CD4-positive, alpha-beta memory T cell (primary cell): ENCODE data around the gene CSTB. TPM values are rescaled to one million over a fixed set of nuclear protein-coding genes. Genes with fewer than 3 reads are reported as not detected.

Experiments
- CTCF ChIA-PET: fragments of 350-600 bp; sonication (Branson Sonifier 250); formaldehyde crosslinking; loops from one replicate; lab custom pipeline; 2021; ENCODE audit warnings: inconsistent platforms; ENCODE audit not compliant: partially characterized antibody; lab: Charles Lee
- POLR2A ChIA-PET: fragments of 350-600 bp; sonication (Branson Sonifier 250); formaldehyde crosslinking; loops from one replicate; lab custom pipeline; 2021; ENCODE audit not compliant: partially characterized antibody; lab: Charles Lee
- DNase-seq, 5 donors: peaks; one replicate each; pipeline versions ENCODE4 v3.0.0 to v3.0.0-alpha.2; 2020 to 2022; ENCODE audit warnings: mixed read lengths in 1 of 5
- H3K27ac ChIP-seq: one replicate; pipeline ENCODE4 v1.7.0; 2013; ENCODE audit warnings: low read depth, low read length
- H3K27me3 ChIP-seq: 2 replicates; pipeline ENCODE4 v1.7.0; 2013; ENCODE audit warnings: mild to moderate bottlenecking, low read length, moderate library complexity; ENCODE audit not compliant: insufficient read depth
- H3K36me3 ChIP-seq: 2 replicates; pipeline ENCODE4 v1.7.0; 2013; ENCODE audit warnings: mild to moderate bottlenecking, low read length, moderate library complexity; ENCODE audit not compliant: insufficient read depth
- H3K4me1 ChIP-seq: 2 replicates; pipeline ENCODE4 v1.7.0; 2013; ENCODE audit warnings: mild to moderate bottlenecking, low read length, moderate library complexity; ENCODE audit not compliant: insufficient read depth
- H3K4me3 ChIP-seq, 2 donors: one replicate each; pipeline ENCODE4 v1.7.0; 2013; ENCODE audit warnings: low read length in 2 of 2, mild to moderate bottlenecking in 1 of 2
- H3K9me3 ChIP-seq, 2 donors: one replicate each; pipeline ENCODE4 v1.7.0; 2013; ENCODE audit warnings: low read length in 2 of 2, control low read depth in 1 of 2; ENCODE audit not compliant: control insufficient read depth in 1 of 2
- H3K27ac Mint-ChIP-seq, 7 donors: one replicate each; pipeline ENCODE4 v1.8.0; 2020 to 2021; ENCODE audit warnings: mixed read lengths in 7 of 7, mild to moderate bottlenecking in 6 of 7, inconsistent platforms in 3 of 7, moderate library complexity in 3 of 7
- H3K27me3 Mint-ChIP-seq, 2 donors: one replicate each; pipeline ENCODE4 v1.8.0; 2020 to 2021; ENCODE audit warnings: mixed read lengths in 2 of 2
- H3K36me3 Mint-ChIP-seq, 2 donors: one replicate each; pipeline ENCODE4 v1.8.0; 2020 to 2021; ENCODE audit warnings: mixed read lengths in 2 of 2, inconsistent platforms in 1 of 2, mild to moderate bottlenecking in 1 of 2
- H3K4me1 Mint-ChIP-seq, 4 donors: one replicate each; pipeline ENCODE4 v1.8.0; 2020 to 2021; ENCODE audit warnings: mixed read lengths in 4 of 4, mild to moderate bottlenecking in 1 of 4
- H3K4me3 Mint-ChIP-seq, 8 donors: one replicate each; pipeline ENCODE4 v1.8.0; 2020 to 2021; ENCODE audit warnings: mixed read lengths in 8 of 8, mild to moderate bottlenecking in 7 of 8, moderate library complexity in 6 of 8, inconsistent platforms in 3 of 8
- H3K9me3 Mint-ChIP-seq, 8 donors: one replicate each; pipeline ENCODE4 v1.8.0; 2020 to 2021; ENCODE audit warnings: mixed read lengths in 8 of 8, mild to moderate bottlenecking in 5 of 8, inconsistent platforms in 3 of 8, moderate library complexity in 1 of 8
- intact Hi-C: fragments of 100-400 bp; cut with micrococcal nuclease; formaldehyde crosslinking; loops from one replicate; pipeline ENCODE4 v1.15.1; 2023
- polyA plus RNA-seq, 2 donors: library from polyadenylated mRNA; unstranded; fragments of 300-500 nt; fragmentation: Illumina TruSeq; gene quantifications; one replicate each; pipeline ENCODE4 v1.2.3, GENCODE V29; 2021
- total RNA-seq, 2 experiments: library from RNA; stranded (reverse); gene quantifications; one replicate each; pipeline ENCODE4 v1.2.3, GENCODE V29; 2021

The CSTB gene
- total and polyA plus RNA-seq, 4 experiments from 2014 or later: 46.0 to 97.0 (median 58.6) TPM

GRCh38 chr21:43805275-43805800 lies 29.2 kb upstream of the CSTB start:
- POLR2A ChIA-PET: no interaction called here
- no peak for DNase-seq
- H3K4me1 ChIP-seq: no peaks in the 10 kb centered on the region

GRCh38 chr21:43803558-43804300 lies 27.6 kb upstream of the CSTB start:
- Mint-ChIP-seq H3K9me3 (no peaks in the 10 kb centered on the region), H3K27me3 (no peaks in the 10 kb centered on the region), H3K4me3 (no peak overlapping the region), H3K27ac (peak overlapping the region in 2 of 7 donors; percentile 47 to 56), H3K36me3 (peaks cover 13 to 43% of the 10 kb centered on the region in 2 donors), H3K4me1 (peaks cover 0 to 5% (median 0%) of the 10 kb centered on the region in 4 donors)
- Histone ChIP-seq H3K27ac (no peak overlapping the region), H3K4me1 (no peaks in the 10 kb centered on the region), H3K9me3 (no peaks in the 10 kb centered on the region), H3K4me3 (no peak overlapping the region), H3K27me3 (no peaks in the 10 kb centered on the region), H3K36me3 (peaks cover 32% of the 10 kb centered on the region)
- ChIA-PET CTCF (no interaction called here), POLR2A (no interaction called here)
- intact Hi-C loops: no loop called here
- DNase-seq: no peak

More at GRCh38 chr21:43805275-43805800, 29.2 kb upstream of the CSTB start:
- intact Hi-C loops: no loop called here
- H3K4me3 ChIP-seq: no peak overlapping the region
- peaks cover 0 to 5% (median 0%) of the 10 kb centered on the region in 4 donors for H3K4me1 Mint-ChIP-seq
- CTCF ChIA-PET: no interaction called here
- H3K36me3 Mint-ChIP-seq: peaks cover 13 to 34% of the 10 kb centered on the region in 2 donors
- H3K27me3 Mint-ChIP-seq: no peaks in the 10 kb centered on the region
- no peaks in the 10 kb centered on the region for H3K9me3 ChIP-seq
- H3K27ac Mint-ChIP-seq: peak overlapping the region in 2 of 7 donors; percentile 13 to 62
- H3K36me3 ChIP-seq: peaks cover 21% of the 10 kb centered on the region
- H3K9me3 Mint-ChIP-seq: no peaks in the 10 kb centered on the region
- no peaks in the 10 kb centered on the region for H3K27me3 ChIP-seq
- no peak overlapping the region for H3K27ac ChIP-seq
- H3K4me3 Mint-ChIP-seq: no peak overlapping the region

GRCh38 chr21:43802713-43803313 lies 26.7 kb upstream of the CSTB start:
- Mint-ChIP-seq H3K27ac (no peak overlapping the region), H3K4me3 (no peak overlapping the region), H3K9me3 (no peaks in the 10 kb centered on the region), H3K27me3 (no peaks in the 10 kb centered on the region), H3K4me1 (peaks cover 0 to 5% (median 0%) of the 10 kb centered on the region in 4 donors), H3K36me3 (peaks cover 19 to 50% of the 10 kb centered on the region in 2 donors)
- peaks cover 42% of the 10 kb centered on the region for H3K36me3 ChIP-seq
- intact Hi-C loops: no loop called here
- ChIA-PET POLR2A (no interaction called here), CTCF (no interaction called here)
- H3K4me1 ChIP-seq: no peaks in the 10 kb centered on the region
- no peak overlapping the region for H3K27ac ChIP-seq
- DNase-seq: no peak
- H3K9me3 ChIP-seq: no peaks in the 10 kb centered on the region
- H3K27me3 ChIP-seq: no peaks in the 10 kb centered on the region
- no peak overlapping the region for H3K4me3 ChIP-seq

- H3K27ac ChIP-seq: no peak overlapping the region
- DNase-seq: no peak
- no peaks in the 10 kb centered on the region for H3K27me3 ChIP-seq
- H3K27ac Mint-ChIP-seq: no peak overlapping the region
- peaks cover 57% of the 10 kb centered on the region for H3K36me3 ChIP-seq
- no peak overlapping the region for H3K4me3 ChIP-seq
- H3K27me3 Mint-ChIP-seq: no peaks in the 10 kb centered on the region
- no peaks in the 10 kb centered on the region for H3K9me3 ChIP-seq
- peaks cover 0 to 3% (median 1%) of the 10 kb centered on the region in 4 donors for H3K4me1 Mint-ChIP-seq
- H3K36me3 Mint-ChIP-seq: peaks cover 29 to 62% of the 10 kb centered on the region in 2 donors
- no peaks in the 10 kb centered on the region for H3K4me1 ChIP-seq
- intact Hi-C loops: no loop called here
- CTCF ChIA-PET: no interaction called here
- POLR2A ChIA-PET: no interaction called here
- H3K4me3 Mint-ChIP-seq: no peak overlapping the region
- no peaks in the 10 kb centered on the region for H3K9me3 Mint-ChIP-seq
Measured at GRCh38 chr21:43801006-43801783, 25.1 kb upstream of the CSTB start.

- H3K9me3 Mint-ChIP-seq: no peaks in the 10 kb centered on the region
- POLR2A ChIA-PET: no interaction called here
- no peaks in the 10 kb centered on the region for H3K27me3 Mint-ChIP-seq
- H3K36me3 Mint-ChIP-seq: peaks cover 29 to 69% of the 10 kb centered on the region in 2 donors
- H3K4me3 Mint-ChIP-seq: no peak overlapping the region
- CTCF ChIA-PET: no interaction called here
- peak overlapping the region in 1 of 7 donors; percentile 12 for H3K27ac Mint-ChIP-seq
- intact Hi-C loops: no loop called here
- no peaks in the 10 kb centered on the region for H3K4me1 ChIP-seq
- no peak overlapping the region for H3K27ac ChIP-seq
- peaks cover 63% of the 10 kb centered on the region for H3K36me3 ChIP-seq
- H3K9me3 ChIP-seq: no peaks in the 10 kb centered on the region
- H3K4me3 ChIP-seq: no peak overlapping the region
- H3K4me1 Mint-ChIP-seq: peaks cover 0 to 3% (median 0%) of the 10 kb centered on the region in 4 donors
- no peak for DNase-seq
- H3K27me3 ChIP-seq: no peaks in the 10 kb centered on the region
Measured at GRCh38 chr21:43800566-43800965, 24.5 kb upstream of the CSTB start.

- no peak for DNase-seq
- H3K4me3 Mint-ChIP-seq: no peak overlapping the region
- intact Hi-C loops: no loop called here
- Histone ChIP-seq H3K27me3 (no peaks in the 10 kb centered on the region), H3K4me1 (no peaks in the 10 kb centered on the region), H3K27ac (no peak overlapping the region), H3K9me3 (no peaks in the 10 kb centered on the region), H3K36me3 (peaks cover 68% of the 10 kb centered on the region), H3K4me3 (no peak overlapping the region)
- peaks cover 0 to 2% (median 0%) of the 10 kb centered on the region in 8 donors for H3K9me3 Mint-ChIP-seq
- ChIA-PET POLR2A (no interaction called here), CTCF (no interaction called here)
- H3K4me1 Mint-ChIP-seq: peaks cover 0 to 3% (median 0%) of the 10 kb centered on the region in 4 donors
- peak overlapping the region in 1 of 7 donors; percentile 12 for H3K27ac Mint-ChIP-seq
- no peaks in the 10 kb centered on the region for H3K27me3 Mint-ChIP-seq
- peaks cover 32 to 72% of the 10 kb centered on the region in 2 donors for H3K36me3 Mint-ChIP-seq
Measured at GRCh38 chr21:43800124-43800523, 24.0 kb upstream of the CSTB start.
